K562 (cell line): ENCODE measurements around the gene PDE4A. TPM values are rescaled to one million over a fixed set of nuclear protein-coding genes. Genes with fewer than 3 reads are reported as not detected.

ENCODE experiments used
- MYNN ChIP-seq, 2 experiments: sonication (generic); formaldehyde crosslinking in 1 of 2; IDR thresholded peaks; 2 replicates each; pipeline versions ENCODE4 v1.5.0 to v1.6.1; 2016 to 2020; ENCODE audit warnings: antibody characterized with exemption in 1 of 2, missing genetic modification reagents in 1 of 2
- SIN3A ChIP-seq, 2 experiments: fragments of 150-350 bp in 1 of 2; IDR thresholded peaks; 2 replicates each; pipeline ENCODE4 v1.6.1; 2011 to 2016; ENCODE audit warnings: borderline replicate concordance in 2 of 2, low read depth in 2 of 2, low read length in 2 of 2, mild to moderate bottlenecking in 2 of 2, moderate library complexity in 2 of 2; ENCODE audit not compliant: control insufficient read depth in 1 of 2
- ZNF175 ChIP-seq: fragments of 200-800 bp; sonication (Bioruptor generic); IDR thresholded peaks from 2 replicates; pipeline ENCODE4 v1.6.1; 2016; ENCODE audit warnings: low read depth, mild to moderate bottlenecking, missing genetic modification characterization, missing compliant biosample characterization
- polyA plus RNA-seq, 8 experiments: library from polyadenylated mRNA; depleted of rRNA in 4 of 8; stranded (reverse) in 5 of 8; unstranded in 3 of 8; fragments of >200 nt; fragmentation: Nextera tagmentation in 2 of 8; fragmentation: Illumina TruSeq in 1 of 8; extraction: Ambion mirVana in 2 of 8; extraction: Trizol in 1 of 8; gene quantifications; 2 replicates each; pipeline versions ENCODE4 v1.2.1 to v1.2.3, GENCODE V29; 2011 to 2014; ENCODE audit warnings: inconsistent platforms in 1 of 8, missing spikeins in 1 of 8
- total RNA-seq, 7 experiments: library from RNA; depleted of rRNA in 6 of 7; stranded (reverse); fragments of >200 nt in 6 of 7; fragmentation: Illumina TruSeq in 2 of 7; extraction: Trizol in 2 of 7; gene quantifications; 2 replicates each; pipeline versions ENCODE4 v1.2.1 to v1.2.3, GENCODE V29; 2011 to 2021; ENCODE audit warnings: low replicate concordance in 1 of 7
- TF ChIP-seq, protein P1 (sequence below): sonication (generic); formaldehyde crosslinking; IDR thresholded peaks from 2 replicates; pipeline ENCODE4 v1.8.0; 2022; ENCODE audit warnings: mild to moderate bottlenecking, missing genetic modification reagents
- TF ChIP-seq, protein P2 (sequence below): sonication (generic); formaldehyde crosslinking; IDR thresholded peaks from 2 replicates; pipeline ENCODE4 v1.8.1; 2023; ENCODE audit warnings: mild to moderate bottlenecking, missing genetic modification reagents
- TF ChIP-seq, protein P3 (sequence below): sonication (generic); formaldehyde crosslinking; IDR thresholded peaks from 2 replicates; pipeline ENCODE4 v1.4.0; 2020; ENCODE audit warnings: mild to moderate bottlenecking, missing genetic modification reagents
- TF ChIP-seq, protein P4 (sequence below): fragments of 250-450 bp; sonication (Bioruptor Pico); IDR thresholded peaks from 2 replicates; pipeline ENCODE4 v1.4.0; 2020; ENCODE audit warnings: mild to moderate bottlenecking, moderate library complexity, borderline replicate concordance

PDE4A gene
- total and polyA plus RNA-seq, 9 of the 15 experiments (the other 6 are each of a cell fraction or from before 2014, with no cell fraction given): 0.66 to 26.9 (median 4.6) TPM

DNA sequence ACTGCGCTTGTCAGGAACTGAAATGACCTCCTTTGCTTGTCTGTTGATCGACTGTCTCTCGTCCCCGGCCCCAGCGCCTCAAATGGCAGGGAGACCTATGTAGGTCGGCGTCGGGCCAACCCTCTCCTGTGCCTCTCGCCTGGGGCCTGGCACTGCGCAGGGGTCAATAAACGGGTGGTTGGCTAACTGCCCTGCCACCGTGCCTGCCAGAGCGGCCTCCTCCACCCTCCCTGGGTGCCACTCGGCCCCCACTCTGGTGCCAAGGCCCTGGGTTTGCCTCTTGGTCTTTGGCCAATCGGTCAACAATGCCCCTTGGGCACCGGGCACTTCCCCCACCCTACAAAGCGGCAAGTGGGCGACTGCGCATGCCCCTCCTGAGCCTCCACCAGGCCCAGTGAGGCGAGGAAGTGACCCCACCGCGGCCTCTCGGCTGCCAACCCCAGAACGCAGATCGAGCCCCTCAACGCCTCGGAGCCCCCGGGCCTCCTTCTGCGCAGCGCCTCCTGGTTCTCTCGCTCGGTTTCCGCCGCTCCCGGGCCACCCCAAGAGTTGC lies 81.7 kb downstream of the PDE4A start (continued):
- TF ChIP-seq, protein P1, sequence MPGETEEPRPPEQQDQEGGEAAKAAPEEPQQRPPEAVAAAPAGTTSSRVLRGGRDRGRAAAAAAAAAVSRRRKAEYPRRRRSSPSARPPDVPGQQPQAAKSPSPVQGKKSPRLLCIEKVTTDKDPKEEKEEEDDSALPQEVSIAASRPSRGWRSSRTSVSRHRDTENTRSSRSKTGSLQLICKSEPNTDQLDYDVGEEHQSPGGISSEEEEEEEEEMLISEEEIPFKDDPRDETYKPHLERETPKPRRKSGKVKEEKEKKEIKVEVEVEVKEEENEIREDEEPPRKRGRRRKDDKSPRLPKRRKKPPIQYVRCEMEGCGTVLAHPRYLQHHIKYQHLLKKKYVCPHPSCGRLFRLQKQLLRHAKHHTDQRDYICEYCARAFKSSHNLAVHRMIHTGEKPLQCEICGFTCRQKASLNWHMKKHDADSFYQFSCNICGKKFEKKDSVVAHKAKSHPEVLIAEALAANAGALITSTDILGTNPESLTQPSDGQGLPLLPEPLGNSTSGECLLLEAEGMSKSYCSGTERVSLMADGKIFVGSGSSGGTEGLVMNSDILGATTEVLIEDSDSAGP: peak; percentile 67
- no peak for TF ChIP-seq MYNN (IDR thresholded peaks at IDR 0.05)
- peak; percentile 50; the same call in 1 of the 2 replicates for TF ChIP-seq MYNN (CRISPR knock-in tag; IDR thresholded peaks at IDR 0.05)
- 0 out of 2 replicates have a peak, but pooled peaks have one; percentile 6 for TF ChIP-seq ZNF175 (CRISPR knock-in tag)
- TF ChIP-seq, protein P2, sequence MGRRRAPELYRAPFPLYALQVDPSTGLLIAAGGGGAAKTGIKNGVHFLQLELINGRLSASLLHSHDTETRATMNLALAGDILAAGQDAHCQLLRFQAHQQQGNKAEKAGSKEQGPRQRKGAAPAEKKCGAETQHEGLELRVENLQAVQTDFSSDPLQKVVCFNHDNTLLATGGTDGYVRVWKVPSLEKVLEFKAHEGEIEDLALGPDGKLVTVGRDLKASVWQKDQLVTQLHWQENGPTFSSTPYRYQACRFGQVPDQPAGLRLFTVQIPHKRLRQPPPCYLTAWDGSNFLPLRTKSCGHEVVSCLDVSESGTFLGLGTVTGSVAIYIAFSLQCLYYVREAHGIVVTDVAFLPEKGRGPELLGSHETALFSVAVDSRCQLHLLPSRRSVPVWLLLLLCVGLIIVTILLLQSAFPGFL (CRISPR knock-in tag): 0 out of 2 replicates have a peak, but pooled peaks have one; percentile 9
- TF ChIP-seq, protein P3, sequence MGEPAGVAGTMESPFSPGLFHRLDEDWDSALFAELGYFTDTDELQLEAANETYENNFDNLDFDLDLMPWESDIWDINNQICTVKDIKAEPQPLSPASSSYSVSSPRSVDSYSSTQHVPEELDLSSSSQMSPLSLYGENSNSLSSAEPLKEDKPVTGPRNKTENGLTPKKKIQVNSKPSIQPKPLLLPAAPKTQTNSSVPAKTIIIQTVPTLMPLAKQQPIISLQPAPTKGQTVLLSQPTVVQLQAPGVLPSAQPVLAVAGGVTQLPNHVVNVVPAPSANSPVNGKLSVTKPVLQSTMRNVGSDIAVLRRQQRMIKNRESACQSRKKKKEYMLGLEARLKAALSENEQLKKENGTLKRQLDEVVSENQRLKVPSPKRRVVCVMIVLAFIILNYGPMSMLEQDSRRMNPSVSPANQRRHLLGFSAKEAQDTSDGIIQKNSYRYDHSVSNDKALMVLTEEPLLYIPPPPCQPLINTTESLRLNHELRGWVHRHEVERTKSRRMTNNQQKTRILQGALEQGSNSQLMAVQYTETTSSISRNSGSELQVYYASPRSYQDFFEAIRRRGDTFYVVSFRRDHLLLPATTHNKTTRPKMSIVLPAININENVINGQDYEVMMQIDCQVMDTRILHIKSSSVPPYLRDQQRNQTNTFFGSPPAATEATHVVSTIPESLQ: no peak
- TF ChIP-seq, protein P4, sequence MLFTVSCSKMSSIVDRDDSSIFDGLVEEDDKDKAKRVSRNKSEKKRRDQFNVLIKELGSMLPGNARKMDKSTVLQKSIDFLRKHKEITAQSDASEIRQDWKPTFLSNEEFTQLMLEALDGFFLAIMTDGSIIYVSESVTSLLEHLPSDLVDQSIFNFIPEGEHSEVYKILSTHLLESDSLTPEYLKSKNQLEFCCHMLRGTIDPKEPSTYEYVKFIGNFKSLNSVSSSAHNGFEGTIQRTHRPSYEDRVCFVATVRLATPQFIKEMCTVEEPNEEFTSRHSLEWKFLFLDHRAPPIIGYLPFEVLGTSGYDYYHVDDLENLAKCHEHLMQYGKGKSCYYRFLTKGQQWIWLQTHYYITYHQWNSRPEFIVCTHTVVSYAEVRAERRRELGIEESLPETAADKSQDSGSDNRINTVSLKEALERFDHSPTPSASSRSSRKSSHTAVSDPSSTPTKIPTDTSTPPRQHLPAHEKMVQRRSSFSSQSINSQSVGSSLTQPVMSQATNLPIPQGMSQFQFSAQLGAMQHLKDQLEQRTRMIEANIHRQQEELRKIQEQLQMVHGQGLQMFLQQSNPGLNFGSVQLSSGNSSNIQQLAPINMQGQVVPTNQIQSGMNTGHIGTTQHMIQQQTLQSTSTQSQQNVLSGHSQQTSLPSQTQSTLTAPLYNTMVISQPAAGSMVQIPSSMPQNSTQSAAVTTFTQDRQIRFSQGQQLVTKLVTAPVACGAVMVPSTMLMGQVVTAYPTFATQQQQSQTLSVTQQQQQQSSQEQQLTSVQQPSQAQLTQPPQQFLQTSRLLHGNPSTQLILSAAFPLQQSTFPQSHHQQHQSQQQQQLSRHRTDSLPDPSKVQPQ (CRISPR knock-in tag): no peak
- TF ChIP-seq SIN3A (IDR thresholded peaks at IDR 0.05; ENCODE audit: borderline replicate concordance in 2 of 2, control insufficient read depth in 1 of 2, low read depth in 2 of 2, low read length in 2 of 2): no peak
